Body of pancreas (tissue), 4 donors: Measurements from ENCODE around the gene PTPRN2. TPM values are rescaled to one million over a fixed set of nuclear protein-coding genes. Genes with fewer than 3 reads are reported as not detected.

Source experiments
- ATAC-seq: fragments of 150-250 bp; one replicate; pipeline ENCODE4 v1.9.1; 2016
- DNase-seq, 4 donors: peaks; one replicate each; pipeline ENCODE4 v3.0.0-alpha.2; 2019
- H3K27ac ChIP-seq, 4 donors: fragments of 200-600 bp; sonication (generic); 1 replicate in 3 of 4; 2 replicates in 1 of 4; pipeline versions ENCODE4 v1.5.1 to v1.6.1; 2016 to 2019; ENCODE audit warnings: mild to moderate bottlenecking in 1 of 4, mixed read lengths in 1 of 4, moderate library complexity in 1 of 4
- H3K27me3 ChIP-seq, 2 donors: fragments of 200-600 bp; sonication (generic); one replicate each; pipeline ENCODE4 v1.6.0; 2016; ENCODE audit warnings: mild to moderate bottlenecking in 1 of 2
- H3K36me3 ChIP-seq, 2 donors: fragments of 200-600 bp; sonication (generic); replicated peaks in 1 of 2; 2 replicates each; pipeline ENCODE4 v1.5.1; 2016; ENCODE audit warnings: low read depth in 2 of 2; ENCODE audit not compliant: insufficient read depth in 1 of 2
- H3K4me1 ChIP-seq: fragments of 200-600 bp; sonication (generic); one replicate; pipeline ENCODE4 v1.6.0; 2016
- H3K4me3 ChIP-seq, 2 donors: fragments of 200-600 bp; sonication (generic); 1 replicate in 1 of 2; 2 replicates in 1 of 2; pipeline ENCODE4 v1.5.1; 2016 to 2019
- H3K9me3 ChIP-seq, 3 donors: fragments of 200-600 bp; sonication (generic); 1 replicate in 2 of 3; 2 replicates in 1 of 3; pipeline ENCODE4 v1.5.1; 2016
- POLR2A ChIP-seq, 3 donors: fragments of 450-650 bp; IDR thresholded peaks; one replicate each; pipeline ENCODE4 v1.6.1; 2016; ENCODE audit warnings: antibody characterized with exemption in 3 of 3, mild to moderate bottlenecking in 2 of 3
- WGBS, 2 donors: methylation state at CpG; one replicate each; pipeline ENCODE4 v1.1.5; 2017; 5-methylcytosine and 5-hydroxymethylcytosine counted together
- intact Hi-C: fragments of 100-400 bp; cut with DNase I; formaldehyde crosslinking; loops from one replicate; pipeline ENCODE4 v1.15.1; 2023
- total RNA-seq, 2 donors: library from RNA; depleted of rRNA; stranded (reverse); fragments of >200 nt; gene quantifications; one replicate each; pipeline ENCODE4 v1.1.0, GENCODE V29; 2016
- TF ChIP-seq, protein P1 (sequence below), 7 experiments: fragments of 450-650 bp in 4 of 7; fragments of 200-600 bp in 3 of 7; sonication (generic) in 3 of 7; IDR thresholded peaks; one replicate each; pipeline ENCODE4 v1.5.1; 2016 to 2019; ENCODE audit warnings: antibody characterized with exemption in 7 of 7

PTPRN2 gene
- total RNA-seq, 2 donors from 2014 or later = 31.6 to 76.1 TPM

DNA sequence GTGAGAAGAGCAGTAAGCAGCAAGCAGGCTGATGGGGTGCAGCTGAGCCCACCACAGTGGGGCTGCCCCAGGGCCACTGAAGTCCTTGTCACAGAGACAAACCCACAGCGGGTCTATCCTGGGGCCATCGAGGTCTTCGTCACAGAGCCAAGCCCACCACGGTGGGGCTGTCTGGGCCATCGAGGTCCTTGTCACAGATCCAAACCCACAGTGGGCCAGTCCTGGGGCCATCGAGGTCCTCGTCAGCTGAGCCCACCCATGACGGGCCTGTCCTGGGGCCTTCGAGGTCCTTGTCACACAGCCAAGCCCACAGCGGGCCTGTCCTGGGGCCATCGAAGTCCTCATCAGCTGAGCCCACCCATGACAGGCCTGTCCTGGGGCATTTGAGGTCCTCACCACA, 700.9 kb downstream of the PTPRN2 start:
- H3K4me1 ChIP-seq = no peaks in the 10 kb centered on the region
- DNase-seq = no peak
- intact Hi-C loops = no loop called here
- H3K27me3 ChIP-seq = no peaks in the 10 kb centered on the region
- WGBS, 2 donors = 73 to 82% methylated on average over 9 to 11 of the region's 11 CpGs
- no peak overlapping the region for H3K27ac ChIP-seq
- no peaks in the 10 kb centered on the region for H3K9me3 ChIP-seq
- no peak for ATAC-seq
- no peak overlapping the region for H3K4me3 ChIP-seq
- no peaks in the 10 kb centered on the region for H3K36me3 ChIP-seq
- no peak for TF ChIP-seq POLR2A (IDR thresholded peaks at IDR 0.05)
- TF ChIP-seq, protein P1, sequence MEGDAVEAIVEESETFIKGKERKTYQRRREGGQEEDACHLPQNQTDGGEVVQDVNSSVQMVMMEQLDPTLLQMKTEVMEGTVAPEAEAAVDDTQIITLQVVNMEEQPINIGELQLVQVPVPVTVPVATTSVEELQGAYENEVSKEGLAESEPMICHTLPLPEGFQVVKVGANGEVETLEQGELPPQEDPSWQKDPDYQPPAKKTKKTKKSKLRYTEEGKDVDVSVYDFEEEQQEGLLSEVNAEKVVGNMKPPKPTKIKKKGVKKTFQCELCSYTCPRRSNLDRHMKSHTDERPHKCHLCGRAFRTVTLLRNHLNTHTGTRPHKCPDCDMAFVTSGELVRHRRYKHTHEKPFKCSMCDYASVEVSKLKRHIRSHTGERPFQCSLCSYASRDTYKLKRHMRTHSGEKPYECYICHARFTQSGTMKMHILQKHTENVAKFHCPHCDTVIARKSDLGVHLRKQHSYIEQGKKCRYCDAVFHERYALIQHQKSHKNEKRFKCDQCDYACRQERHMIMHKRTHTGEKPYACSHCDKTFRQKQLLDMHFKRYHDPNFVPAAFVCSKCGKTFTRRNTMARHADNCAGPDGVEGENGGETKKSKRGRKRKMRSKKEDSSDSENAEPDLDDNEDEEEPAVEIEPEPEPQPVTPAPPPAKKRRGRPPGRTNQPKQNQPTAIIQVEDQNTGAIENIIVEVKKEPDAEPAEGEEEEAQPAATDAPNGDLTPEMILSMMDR (IDR thresholded peaks at IDR 0.05) = no peak

DNA sequence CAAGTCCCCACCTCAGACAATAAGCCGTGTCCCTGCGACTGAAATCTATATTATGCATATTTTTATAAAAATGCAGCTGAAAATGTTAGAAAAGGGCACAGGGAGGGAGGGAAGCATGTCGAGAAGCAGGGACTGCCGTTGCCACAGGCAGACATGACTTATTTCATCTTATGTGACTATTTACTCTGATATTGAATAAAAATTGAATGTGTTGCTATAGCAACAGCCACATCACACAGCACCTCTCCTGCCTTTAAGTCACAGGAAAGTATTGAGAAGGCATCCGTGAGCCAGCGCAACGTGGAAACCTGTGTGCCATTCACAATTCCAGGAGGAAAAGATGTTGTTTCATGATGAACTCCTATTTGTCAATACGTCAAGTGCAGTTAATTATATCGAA, 701.4 kb downstream of the PTPRN2 start:
- no peak for DNase-seq
- TF ChIP-seq, protein P1 (IDR thresholded peaks at IDR 0.05) = no peak
- TF ChIP-seq POLR2A (IDR thresholded peaks at IDR 0.05) = no peak
- Histone ChIP-seq H3K27ac (no peak overlapping the region), H3K4me3 (no peak overlapping the region), H3K9me3 (no peaks in the 10 kb centered on the region), H3K27me3 (no peaks in the 10 kb centered on the region), H3K36me3 (no peaks in the 10 kb centered on the region), H3K4me1 (no peaks in the 10 kb centered on the region)
- no peak for ATAC-seq
- WGBS, 2 donors = 79 to 84% methylated on average over 9 of the region's 9 CpGs
- intact Hi-C loops = no loop called here

DNA sequence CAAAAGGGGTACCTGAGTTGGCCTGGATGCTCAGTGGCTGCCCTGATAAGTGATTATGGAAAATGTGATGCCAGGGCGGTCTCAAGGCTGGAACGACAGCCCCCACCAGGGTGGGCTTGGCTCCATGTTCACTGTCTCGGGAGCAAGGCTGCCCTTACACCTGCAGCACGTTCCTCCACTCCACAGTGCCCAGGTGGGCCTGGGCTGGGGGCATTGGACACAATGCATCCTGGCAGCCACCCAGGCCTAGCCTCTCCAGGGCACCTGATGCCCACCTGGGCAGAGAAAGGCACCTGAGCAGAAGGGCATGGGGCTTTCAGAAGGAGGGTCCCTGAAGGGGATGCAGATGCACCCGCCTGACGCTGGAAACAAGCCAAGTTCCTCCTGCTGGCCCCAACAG, 702.5 kb downstream of the PTPRN2 start:
- H3K36me3 ChIP-seq = no peaks in the 10 kb centered on the region
- H3K9me3 ChIP-seq = no peaks in the 10 kb centered on the region
- H3K4me1 ChIP-seq = no peaks in the 10 kb centered on the region
- WGBS, 2 donors = 63 to 74% methylated on average over 4 to 6 of the region's 6 CpGs
- H3K27ac ChIP-seq = no peak overlapping the region
- H3K27me3 ChIP-seq = no peaks in the 10 kb centered on the region
- DNase-seq (no peak), ATAC-seq (no peak)
- no peak overlapping the region for H3K4me3 ChIP-seq
- TF ChIP-seq, protein P1 (IDR thresholded peaks at IDR 0.05) = no peak
- no peak for TF ChIP-seq POLR2A (IDR thresholded peaks at IDR 0.05)
- intact Hi-C loops = no loop called here

DNA sequence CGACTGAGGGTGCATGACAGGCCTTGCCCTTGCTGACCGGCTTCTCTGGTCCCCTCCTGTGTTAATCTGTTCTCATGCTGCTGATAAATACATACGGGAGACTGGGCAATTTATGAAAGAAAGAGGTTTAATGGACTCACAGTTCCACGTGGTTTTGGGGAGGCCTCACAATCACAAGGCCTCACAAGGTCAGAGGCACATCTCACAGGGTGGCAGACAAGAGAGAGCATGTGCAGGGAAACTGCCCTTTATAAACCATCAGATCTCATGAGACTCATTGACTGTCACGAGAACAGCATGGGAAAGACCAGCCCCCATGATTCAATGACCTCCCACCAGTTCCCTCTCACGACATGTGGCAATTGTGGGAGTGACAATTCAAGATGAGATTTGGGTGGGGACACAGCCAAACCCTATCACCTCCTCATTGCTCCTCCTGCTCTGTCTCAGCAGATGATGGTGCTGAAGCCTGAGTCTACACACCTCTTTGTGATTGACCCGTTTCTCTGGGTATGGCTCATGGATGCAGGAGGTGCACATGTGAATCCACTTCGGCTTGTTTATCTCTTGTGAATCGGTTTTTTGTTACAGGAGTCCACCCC, 703.1 kb downstream of the PTPRN2 start:
- no peaks in the 10 kb centered on the region for H3K9me3 ChIP-seq
- H3K4me1 ChIP-seq = no peaks in the 10 kb centered on the region
- TF ChIP-seq POLR2A (IDR thresholded peaks at IDR 0.05) = no peak
- TF ChIP-seq, protein P1 (IDR thresholded peaks at IDR 0.05) = no peak
- ATAC-seq = no peak
- DNase-seq = no peak
- H3K27me3 ChIP-seq = no peaks in the 10 kb centered on the region
- intact Hi-C loops = no loop called here
- H3K36me3 ChIP-seq = no peaks in the 10 kb centered on the region
- H3K4me3 ChIP-seq = no peak overlapping the region
- no peak overlapping the region for H3K27ac ChIP-seq
- 84 to 93% methylated on average over 9 of the region's 9 CpGs for WGBS, 2 donors

DNA sequence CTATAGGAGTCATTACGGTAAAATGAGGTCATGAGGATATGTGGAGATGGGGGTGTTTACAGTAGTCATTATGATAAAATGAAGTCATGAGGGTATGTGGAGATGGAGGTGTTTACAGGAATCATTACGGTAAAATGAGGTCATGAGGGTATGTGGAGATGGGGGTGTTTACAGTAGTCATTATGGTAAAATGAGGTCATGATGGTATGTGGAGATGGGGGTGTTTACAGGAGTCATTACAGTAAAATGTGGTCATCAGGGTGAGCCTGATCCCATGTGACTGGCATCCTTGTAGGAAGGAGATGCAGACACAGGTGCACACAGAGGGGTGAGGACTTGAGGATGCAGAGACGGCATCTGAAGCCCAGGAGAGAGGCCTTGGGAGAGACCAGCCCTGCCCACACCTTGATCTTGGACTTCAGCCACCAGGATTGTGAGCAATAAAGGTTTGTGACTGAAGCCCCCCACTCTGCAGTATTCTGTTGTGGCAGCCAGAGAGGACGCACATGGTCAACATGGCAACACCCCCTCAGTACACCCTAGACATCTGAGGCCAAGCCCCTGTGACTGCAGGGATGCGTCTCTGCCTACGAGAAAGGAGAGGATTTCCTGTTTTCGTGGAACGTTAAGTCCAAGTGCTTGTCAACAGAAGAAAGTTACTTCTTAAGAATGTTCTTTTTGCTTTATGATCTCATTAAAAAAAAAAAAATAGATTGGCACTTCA, 706.4 kb downstream of the PTPRN2 start:
- DNase-seq (no peak), ATAC-seq (no peak)
- H3K9me3 ChIP-seq = no peaks in the 10 kb centered on the region
- H3K27ac ChIP-seq = no peak overlapping the region
- H3K4me3 ChIP-seq = no peak overlapping the region
- intact Hi-C loops = no loop called here
- H3K4me1 ChIP-seq = no peaks in the 10 kb centered on the region
- WGBS, 2 donors = 83 to 93% methylated on average over 8 of the region's 8 CpGs
- no peaks in the 10 kb centered on the region for H3K27me3 ChIP-seq
- TF ChIP-seq, protein P1 (IDR thresholded peaks at IDR 0.05) = no peak
- no peak for TF ChIP-seq POLR2A (IDR thresholded peaks at IDR 0.05)
- H3K36me3 ChIP-seq = no peaks in the 10 kb centered on the region
